Esophagus muscularis mucosa (tissue), 3 donors: ENCODE data around the gene PSMB4.
"Not testable (repeated sequence)": the region's sequence is repeated elsewhere in the genome, so short reads cannot be mapped to it uniquely, and the experiment has no call there.

Experiments
- CTCF ChIP-seq, 3 experiments: fragments of 200-600 bp in 2 of 3; fragments of 450-650 bp in 1 of 3; sonication (generic) in 2 of 3; IDR thresholded peaks; one replicate each; pipeline ENCODE4 v1.5.1; 2017 to 2019; ENCODE audit warnings: antibody characterized with exemption in 3 of 3, mild to moderate bottlenecking in 2 of 3, moderate library complexity in 1 of 3
- POLR2A ChIP-seq: fragments of 450-650 bp; IDR thresholded peaks from one replicate; pipeline ENCODE4 v1.6.1; 2017; ENCODE audit warnings: antibody characterized with exemption, moderate library complexity, mild to moderate bottlenecking, low read depth
- POLR2AphosphoS5 ChIP-seq, 2 donors: sonication (generic); formaldehyde crosslinking; IDR thresholded peaks; one replicate each; pipeline ENCODE4 v1.6.1; 2017; ENCODE audit warnings: antibody characterized with exemption in 2 of 2

GRCh38 chr1:151390221-151391078 is 8.9 kb upstream of the PSMB4 start:
- not testable (repeated sequence) for TF ChIP-seq CTCF (IDR thresholded peaks at IDR 0.05); POLR2A; POLR2AphosphoS5 (IDR thresholded peaks at IDR 0.05)
